Ureter (tissue), 1 donor: ENCODE results near the gene GSN. TPM values are rescaled to one million over a fixed set of nuclear protein-coding genes. Genes with fewer than 3 reads are reported as not detected.

Experiments used
- DNase-seq: peaks from one replicate; pipeline ENCODE4 v3.0.0-alpha.2; 2020; ENCODE audit warnings: low spot score
- total RNA-seq: library from RNA; stranded (reverse); gene quantifications from one replicate; pipeline ENCODE4 v1.2.4, GENCODE V29; 2023
- donor health status: DM: yes; HTN: yes; CAD: no.

Gene GSN
- total RNA-seq, 1 donor from 2014 or later, result 510 TPM

DNA sequence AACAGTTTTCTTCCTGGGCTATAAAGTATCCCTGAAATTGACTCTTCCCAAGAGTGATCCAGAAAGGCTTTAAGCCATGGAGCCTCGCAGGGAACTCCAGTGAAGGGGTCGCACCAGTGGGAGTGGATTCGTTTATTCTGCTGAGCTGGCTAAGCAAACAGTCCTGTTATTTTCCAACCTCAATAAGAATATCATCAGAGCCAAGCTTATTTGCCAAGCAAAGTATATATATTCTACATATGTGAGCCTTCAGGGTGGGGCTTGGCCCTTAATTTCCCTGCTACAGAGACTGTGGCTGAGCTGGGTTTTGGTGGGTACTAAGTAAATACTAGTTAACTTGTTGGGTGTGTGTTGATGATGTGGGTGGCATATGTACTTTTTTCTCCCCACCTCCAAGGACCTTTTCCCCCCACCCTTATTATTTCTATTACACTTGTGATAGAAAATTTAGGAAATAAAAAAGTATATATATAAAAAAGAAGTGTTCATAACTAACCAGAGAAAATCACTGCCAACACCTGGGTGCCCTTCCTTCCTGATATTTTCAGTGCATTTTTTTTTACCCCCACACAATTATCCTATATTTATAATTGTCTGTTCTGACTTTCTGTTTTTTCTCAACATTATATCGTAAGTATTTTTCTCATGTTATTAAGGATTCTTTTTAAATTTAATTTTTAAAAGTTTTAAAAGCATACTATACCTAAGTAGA lies 5.3 kb downstream of the GSN start:
- no peak for DNase-seq

DNA sequence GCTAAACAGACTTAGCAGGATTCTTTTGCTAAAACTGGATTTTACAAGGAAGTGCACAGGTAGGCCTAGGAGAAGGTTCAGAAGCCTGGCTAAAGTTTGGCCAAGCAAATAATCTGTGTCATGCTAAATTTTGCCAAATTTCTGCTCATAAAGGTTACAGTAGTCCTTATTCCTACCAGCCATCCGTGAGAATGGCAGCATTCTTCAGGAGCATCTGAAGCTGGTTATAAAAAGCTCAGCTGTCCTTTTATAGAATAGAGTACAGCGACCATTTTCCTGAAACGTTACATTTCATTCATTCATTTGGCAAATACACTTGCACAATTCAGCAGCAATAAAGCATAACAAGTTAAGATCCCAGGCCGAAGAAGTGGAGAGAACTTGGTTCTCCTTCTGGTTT lies 6.9 kb downstream of the GSN start:
- DNase-seq, result no peak

DNA sequence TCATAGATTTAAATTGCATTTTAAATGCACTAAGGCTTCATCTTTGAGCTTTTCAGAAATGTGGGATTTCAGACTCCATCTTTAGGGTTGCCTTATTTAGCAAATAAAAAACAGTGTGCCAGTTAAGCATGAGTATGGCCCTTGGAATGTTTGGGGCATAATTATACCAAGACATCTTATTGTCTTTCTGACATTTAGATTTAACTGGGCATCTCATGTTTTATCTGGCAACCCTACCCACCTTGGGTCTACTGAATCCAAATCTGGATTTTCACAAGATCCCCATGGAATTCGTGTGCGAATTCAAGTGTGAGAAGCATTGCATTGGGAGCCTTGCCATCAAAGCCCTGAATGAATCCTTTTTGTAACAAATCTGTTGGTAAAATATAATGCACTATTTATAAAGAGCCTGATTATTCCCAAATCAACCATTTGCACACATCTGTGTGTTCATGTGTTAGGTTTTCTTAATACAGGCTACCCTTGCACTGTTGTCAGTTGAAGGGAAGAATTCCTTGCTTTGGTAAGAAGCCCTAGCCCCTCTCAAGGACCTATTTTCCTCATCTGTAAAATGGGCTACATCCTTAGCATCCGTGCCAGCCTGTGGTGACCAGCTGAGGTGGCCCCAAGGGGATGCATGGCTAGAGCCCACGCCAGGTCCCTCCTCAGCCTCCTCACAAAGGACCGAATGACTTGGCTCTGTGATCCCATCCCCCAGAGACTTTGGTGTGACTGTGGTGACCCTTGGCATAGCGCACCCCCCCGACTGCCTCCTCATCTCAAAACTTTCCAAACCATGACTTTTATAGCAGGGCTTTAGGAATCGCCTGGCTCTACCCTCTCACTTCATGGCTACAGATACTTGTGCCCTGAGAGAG lies 8.1 kb downstream of the GSN start:
- DNase-seq, result no peak

DNA sequence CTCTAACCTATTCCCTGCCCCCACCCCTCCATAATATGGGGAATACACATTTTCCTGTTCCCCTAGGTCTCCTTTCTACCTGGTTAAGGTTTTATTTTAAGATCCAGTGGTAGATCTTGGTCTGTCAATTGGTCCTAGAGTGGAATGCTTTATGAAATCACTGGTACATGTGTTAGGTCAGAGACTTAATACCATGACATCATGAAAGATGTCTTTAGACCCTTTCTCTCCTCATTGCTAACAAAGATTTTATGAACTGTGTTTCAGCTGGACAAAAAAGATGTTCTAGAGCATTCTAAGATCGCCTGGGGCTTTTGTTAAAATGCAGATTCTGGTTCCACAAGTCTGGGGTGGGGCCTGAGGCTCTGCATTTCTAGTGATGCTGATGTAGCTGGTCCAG lies 9.1 kb downstream of the GSN start:
- DNase-seq, result no peak

DNA sequence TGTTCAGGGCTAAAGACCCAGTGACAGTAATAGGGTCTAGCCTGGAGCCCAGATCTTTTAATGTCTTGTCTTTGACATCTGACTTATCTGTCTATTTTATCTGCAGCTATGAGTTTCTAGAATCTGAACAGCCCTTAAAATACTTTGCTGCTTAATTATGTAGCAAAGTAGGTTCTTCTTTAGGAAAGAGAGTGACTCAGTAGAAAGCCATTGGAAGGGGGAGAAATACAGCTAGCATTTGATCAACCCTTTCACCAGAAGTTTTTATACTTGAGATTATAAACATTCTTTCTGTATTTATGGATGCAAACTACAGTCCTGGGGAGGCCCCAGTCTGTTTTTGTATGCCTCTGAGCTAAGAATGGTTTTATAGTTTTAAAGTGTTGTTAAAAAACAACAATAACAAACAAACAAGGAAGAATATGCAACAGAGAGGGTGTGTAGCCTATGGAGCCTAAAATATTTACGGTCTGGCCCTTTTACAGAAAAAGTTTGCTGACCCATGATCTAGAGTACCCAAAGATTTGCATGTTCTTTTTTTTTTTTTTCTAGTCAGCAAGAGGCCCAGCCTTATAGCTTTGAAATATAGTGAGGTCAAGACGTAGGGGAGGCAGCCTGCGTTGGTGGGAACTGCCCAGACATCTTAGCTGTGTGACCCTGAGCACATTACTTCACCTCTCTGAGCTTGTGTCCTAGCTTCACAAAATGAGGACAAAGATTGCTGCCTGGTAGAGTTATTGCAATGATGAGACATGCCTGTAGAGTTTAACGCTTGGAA lies 9.7 kb downstream of the GSN start:
- no peak for DNase-seq

DNA sequence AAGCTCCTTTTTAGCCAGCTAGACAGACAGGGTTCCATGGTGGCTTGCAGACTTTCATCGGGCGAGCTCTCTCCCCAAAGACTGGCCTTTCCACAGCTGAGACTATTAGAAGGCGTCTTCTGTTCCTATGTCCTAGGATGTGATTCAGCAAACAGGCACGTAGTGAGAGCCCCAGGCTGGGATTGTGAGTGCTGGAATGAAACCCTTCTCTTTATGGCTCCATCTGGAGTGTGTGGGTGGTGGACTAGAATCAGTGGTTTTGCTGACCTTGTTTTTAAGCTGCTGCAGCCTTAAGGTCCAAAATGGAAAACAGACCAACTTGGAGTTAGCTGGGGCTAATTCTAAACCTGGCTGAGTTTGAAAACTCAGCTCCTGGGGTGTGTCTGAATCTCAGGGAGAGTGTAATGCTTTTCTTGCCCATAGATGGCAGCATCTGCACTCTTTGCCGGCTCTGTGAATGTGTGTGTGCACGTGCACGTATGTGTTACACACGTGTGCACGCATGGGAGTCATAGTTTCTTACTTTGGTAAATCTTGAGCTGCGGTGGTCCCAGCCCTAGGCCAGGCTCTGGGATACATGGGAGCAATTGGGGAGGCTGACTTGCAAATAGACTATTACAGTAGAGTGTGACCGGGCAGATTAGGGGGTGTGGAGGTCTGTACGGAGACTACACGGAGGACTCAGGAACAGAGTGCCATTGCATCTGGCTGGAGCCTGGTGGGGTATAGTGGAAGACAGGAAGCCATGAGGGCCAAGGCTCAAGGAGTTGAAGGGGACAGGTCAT lies 10.7 kb downstream of the GSN start:
- no peak for DNase-seq

DNA sequence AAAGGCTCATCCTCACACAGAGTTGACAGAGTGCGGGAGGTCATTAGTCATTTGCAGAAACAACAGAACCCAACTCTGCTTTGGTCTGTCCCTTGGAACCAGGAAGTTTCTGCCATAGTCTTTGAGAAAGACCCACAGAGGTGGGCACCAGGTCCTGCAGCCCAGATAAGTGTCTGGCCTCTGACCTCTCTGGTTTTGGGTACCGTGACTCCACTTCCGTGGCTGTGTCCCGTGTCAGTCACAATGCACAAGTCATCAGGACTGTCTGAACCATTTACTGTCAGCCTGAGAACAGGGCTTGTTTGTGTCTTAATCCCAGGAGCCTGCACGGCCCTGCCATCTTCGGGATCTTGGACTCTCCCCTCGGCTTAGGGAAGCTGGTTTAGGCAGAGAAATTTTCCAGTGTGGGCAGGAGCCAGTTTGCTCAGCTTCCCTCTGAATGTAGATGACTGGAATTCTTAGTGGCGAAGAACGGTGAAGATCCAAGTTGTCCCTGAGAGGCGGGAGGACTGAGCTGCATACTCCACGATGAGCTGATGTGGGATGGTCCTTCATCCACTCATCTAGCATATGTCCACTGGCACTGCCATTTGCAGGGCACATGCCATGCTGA lies 11.9 kb downstream of the GSN start:
- no peak for DNase-seq

DNA sequence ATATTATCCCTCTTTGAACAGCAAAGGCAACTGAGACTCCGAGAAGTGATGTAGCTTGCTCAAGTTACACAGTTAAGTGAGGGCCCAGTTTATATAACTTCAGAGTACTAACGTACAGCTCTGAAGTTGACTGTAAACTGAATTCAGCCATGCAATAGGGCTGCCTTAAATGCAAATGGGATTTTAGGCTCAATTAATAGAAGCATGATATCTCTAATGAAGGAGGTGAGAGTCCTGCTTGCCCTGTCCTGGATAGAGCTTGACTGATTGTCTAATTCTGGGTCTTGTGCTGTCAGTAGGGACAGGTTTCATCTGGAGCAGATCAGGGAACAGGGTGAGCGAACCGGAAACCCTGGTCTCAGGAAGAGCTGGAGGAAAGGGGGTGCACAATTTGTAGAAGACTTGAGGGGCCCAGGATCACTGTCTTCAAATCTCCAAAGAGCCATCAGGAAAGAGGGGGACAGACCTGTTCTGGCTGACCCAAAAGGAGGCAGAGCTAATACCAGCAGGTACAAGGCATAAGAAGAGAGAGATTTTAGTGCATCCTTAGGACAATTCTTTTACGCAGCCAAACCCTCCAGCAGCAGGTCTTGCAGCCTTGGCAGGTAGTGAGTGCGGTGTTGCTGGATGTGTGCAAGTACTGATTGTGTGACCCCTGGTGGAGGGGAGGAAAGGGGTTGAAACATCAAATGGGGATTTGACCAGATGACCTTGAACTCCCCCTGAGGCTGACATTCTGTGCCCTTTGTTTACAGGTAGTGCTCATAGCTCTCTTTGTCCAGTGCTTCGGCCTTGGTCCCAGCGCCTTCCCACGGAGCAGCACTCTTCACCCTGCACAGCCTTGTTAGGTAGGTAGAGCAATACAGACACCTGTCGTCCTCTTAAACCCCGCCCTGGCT lies 13.0 kb downstream of the GSN start:
- no peak for DNase-seq

DNA sequence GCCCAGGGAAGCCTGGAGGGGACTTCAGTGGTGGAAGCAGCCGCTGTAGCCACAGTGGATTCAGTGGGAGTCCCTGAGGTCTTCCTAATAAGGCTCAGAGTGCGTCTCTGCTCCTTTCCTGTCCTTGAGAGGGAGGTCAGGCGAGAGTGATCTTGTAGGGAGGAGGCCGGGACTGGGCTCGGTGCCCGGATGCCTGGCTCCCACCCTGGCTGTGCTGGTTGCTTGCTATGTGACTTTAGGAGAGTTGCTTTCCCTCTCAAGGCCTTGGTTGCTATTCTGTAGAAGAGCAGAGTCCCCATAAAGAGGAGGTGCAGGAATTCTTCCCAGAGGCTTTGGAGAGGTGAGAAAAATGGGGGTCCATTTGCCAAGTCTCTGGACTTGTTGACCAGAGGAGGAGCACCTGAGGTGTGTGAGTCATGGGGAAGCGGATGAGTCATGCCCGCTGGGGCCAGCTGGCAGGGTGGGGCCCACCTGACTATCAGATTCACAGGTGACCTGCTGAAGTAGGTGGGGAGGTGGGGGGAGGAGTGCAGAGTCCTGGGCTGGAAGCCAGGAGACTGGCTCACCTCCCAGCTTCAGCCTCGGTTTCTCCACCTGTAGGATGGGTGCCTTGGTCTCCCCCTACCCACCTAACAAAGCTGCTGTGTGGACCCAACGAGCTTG lies 13.8 kb downstream of the GSN start:
- peak; percentile 92 for DNase-seq

DNA sequence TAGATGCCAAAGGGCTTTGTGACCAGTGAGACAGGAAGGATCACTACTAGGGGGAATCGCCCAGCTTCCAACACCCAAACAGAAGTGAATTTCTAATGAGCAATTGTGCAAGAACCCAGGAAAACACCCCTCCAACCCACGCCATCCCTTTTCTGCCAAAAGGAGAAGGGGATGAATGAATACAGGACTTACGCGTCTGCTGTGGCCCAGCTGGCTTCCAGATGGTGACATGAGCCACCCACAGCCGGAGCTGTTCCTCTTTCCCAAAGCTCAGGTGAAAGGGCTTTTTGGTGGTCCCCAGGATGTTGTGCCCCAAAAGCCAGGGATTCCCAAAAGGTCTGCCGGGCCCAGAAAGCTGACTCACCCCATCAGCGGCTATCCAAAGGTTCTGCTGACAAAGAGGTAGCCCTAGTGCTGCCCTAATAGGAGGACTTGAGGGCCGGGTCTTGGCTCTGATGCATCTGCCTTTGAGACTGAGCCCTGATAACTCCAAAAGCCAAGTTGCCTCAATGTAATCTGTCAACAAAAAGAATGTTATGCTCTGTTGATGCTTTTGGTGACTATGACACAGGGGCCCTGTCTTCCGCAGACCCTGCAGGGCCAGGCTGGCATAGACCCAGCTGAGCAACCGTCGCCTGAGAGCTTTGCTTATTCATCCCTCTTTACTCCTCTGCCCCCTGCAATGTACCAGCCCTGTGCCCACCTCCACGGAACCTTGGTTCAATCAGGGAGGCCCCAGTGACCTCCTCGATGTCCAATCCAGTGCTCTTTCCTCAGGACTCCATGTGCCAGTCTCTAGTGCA lies 14.5 kb downstream of the GSN start:
- no peak for DNase-seq

DNA sequence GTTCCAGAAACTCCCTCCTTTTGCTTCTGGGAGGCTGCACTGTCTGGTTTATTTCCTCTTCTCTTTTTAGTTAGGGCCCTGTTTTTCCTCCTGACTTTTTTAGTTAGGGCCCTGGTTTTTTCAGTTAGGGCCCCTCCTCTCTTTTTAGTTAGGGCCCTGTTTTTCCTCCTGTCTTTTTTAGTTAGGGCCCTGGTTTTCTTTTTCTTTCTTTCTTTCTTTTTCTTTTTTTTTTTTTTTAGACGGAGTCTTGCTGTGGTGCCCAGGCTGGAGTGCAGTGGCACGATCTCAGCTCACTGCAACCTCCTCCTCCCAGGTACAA lies 15.1 kb downstream of the GSN start:
- DNase-seq, result no peak

DNA sequence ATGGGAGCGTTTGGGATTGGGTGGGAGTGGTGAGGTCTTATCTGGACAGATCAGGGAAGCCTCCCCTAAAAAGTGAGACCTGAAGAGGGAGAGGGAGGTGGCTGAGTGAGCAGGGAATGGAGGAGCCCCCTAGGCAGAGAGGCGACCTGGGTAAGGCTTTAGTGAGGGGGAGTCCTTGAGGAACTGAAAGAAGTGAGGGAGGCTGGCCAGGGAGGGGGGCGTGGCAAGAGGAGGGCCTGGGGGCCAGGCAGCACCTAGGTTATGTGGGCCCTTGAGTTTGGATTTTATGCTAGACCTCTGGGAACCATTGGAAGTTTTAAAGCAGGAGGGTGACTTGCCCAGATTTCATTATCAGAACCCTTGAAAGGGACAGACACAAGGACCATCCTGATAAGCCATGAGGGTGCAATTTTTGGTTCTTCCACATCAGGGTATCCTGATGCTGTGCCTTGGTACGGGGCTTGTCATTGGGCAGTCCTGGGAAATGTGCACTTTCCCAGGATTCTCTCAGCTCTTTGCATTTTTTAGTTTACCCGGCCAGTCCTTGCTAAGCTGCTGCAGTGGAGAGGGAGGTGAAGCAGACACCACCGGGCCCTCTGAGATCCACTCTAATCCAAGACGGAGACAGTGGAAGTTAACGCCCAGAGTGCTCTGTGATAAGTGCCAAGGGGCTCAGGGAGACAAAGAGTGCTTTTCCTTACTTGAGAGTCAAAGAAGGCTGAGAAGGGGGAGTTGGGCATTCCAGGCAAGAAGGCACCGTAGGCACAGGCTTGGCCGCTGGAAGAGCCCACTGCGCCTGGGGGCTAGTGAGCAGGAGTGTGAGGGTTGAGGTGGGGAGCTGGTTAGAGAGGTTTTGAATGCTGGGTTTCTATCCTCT lies 16.1 kb downstream of the GSN start:
- no peak for DNase-seq

DNA sequence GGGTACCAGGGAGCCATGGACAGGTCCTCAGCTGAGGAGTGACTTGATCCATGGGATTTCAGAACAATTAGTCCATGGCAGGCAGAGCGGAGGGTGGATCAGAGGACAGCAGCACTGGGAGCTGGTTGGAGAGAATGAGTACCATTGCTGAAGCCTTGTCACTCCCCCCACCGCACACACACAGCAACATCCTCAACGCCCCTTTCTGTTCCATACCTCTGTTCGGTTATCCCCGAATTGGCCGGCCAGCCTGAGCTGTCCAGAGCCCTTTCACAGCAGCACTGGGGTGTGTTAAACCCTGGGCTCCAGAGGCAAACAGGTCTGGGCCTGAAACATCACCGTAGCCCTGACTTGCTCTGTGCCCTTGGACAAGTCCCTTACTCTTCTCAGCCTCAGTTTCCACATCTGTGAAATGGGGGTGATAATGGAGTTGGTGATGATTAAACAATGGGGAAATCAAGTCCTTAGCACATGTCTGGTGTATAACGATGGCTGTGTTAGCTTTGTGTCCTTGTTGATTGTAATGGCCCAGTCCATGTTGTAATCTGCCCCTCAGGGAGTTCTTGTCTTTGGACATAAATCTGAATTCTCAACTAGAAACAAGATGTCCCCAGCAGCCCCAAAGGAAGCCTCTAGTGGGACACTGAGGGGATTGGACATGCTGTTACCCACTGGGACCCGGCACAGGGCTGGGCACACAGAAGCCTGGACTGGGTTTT lies 16.9 kb downstream of the GSN start:
- DNase-seq, result no peak

DNA sequence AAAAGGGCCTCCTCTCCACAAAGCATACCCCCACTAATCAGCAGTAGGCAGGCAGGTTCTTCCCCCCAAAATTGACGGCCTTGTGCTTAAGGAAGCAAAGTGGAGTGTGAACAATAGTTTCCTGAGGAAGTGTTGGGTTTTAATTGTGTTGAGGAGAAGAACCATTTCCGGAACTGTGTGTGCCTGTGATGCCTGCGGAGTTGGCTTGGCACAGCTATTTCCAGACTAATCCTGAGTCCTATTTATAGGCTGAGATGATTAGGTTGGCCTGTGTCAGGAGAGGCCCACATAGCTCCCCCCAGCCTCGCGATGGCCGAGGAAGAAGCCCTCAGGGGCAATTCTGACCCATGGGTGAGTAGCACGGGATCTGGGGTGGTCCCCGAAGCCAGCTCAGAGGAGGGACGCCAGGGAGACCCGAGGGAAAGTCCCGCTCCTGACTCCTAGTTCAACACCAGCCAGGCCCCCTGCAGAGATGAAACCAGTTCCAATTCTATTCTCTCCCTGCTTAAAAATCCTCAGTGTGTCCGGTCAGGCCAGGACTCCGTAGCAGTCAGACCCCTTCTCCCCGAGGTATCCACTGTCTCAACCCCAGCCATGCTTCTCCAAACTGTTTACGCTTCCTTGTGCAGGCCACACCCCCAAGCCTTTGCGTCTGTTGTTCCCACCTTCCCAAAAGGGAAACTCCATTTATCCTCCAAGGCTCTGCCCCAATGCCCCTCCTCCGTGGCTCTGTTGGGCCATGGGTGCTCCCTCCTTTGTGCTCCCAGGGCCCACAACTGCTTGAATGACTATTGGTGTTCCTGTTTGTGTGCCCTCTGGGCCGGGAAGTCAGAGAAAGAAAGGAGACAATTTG lies 18.1 kb downstream of the GSN start:
- DNase-seq, result no peak

DNA sequence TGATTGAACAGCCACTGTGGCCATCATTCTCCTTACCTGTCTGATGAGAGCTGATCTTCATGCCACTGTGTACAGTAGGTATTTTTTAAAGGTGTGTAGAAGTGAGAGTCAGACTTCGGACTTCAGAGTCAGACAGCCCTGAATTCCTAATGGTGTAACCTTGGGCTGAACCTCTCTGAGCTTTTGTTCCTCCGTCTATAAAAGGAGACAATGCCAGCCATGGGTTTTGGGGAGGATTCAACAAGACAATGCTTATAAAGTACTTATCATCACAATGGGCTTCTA lies 18.7 kb downstream of the GSN start:
- DNase-seq, result no peak

DNA sequence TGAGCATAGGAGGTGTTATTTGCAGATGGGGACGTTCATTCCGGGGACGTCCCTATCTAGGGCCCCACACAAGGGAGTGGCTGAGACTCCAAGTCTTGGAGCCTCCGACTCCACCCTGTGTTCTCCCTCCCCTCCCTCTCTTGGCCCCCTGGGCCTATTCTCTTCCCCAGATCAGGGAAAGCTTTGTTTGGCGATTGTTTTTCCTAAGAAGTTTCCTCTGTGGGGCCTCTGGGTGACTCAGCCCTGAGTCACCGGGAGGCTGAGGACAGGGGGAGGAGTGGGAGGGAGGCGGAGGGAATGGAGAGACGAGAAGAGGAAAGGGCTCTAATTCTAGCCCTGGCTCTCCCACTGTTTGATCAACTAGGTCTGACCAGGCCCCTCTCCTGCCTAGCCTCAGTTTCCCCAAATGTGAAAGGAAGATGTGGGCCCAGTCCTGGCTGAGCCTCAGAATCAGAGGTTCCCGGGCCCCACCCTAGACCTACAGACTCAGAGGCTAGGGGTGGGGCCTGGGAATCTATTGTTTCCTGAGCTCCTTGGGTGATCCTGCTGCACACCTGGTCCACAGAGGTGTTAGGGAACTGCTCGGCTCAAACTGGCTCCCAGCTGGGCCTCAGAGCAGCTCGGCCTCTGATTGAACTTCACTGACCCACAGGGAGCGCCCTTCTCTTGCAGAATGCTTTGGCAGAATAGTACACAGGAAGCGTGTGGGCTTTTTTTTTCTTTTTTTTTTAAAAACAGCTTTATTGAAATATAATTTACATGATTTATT lies 19.2 kb downstream of the GSN start:
- DNase-seq, result peak; percentile 85
